ENCODE data around the gene GPR146.

DNA sequence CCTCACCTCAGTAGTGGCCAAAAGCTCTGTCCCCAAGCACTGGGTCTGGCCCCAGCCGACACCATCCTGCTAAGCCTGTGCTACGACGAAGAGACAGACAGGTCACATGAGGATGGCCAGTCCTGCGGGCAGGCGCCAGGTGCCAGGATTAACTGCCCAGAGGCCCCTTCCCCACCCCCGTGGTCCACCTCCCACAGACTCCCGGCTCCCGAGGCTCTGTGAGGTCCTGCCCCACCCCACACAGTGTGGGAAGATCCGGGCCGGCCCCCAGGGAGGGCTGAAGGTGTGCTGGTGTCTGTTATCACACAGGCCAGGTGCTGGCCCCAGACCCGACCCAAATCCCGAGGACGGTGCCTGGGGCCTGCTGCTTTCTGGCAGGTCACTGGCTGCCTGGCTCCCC is 34.1 kb upstream of the GPR146 start:
- no peak for TF ChIP-seq SIN3A (IDR thresholded peaks at IDR 0.05; ENCODE audit: borderline replicate concordance, insufficient read depth, low read length)
- TF ChIP-seq REST (IDR thresholded peaks at IDR 0.05; ENCODE audit: insufficient read depth in 1 of 2, low read depth in 2 of 2, low read length in 2 of 2), result no peak
- no peak for TF ChIP-seq TAF1 (IDR thresholded peaks at IDR 0.05; ENCODE audit: borderline replicate concordance, insufficient read depth, low read length)

All from PFSK-1 (cell line).